Activated CD4-positive, alpha-beta T cell treated with anti-CD3 and anti-CD28 coated beads, Interleukin-2, amount 50 U/mL, for 4 hours (primary cell): ENCODE measurements around the gene LAMA4.
"Not testable (repeated sequence)": the region's sequence is repeated elsewhere in the genome, so short reads cannot be mapped to it uniquely, and the experiment has no call there.

ENCODE experiments used
- DNase-seq, 2 experiments: peaks; one replicate each; pipeline ENCODE4 v3.0.0-alpha.2; 2020

Gene LAMA4

DNA sequence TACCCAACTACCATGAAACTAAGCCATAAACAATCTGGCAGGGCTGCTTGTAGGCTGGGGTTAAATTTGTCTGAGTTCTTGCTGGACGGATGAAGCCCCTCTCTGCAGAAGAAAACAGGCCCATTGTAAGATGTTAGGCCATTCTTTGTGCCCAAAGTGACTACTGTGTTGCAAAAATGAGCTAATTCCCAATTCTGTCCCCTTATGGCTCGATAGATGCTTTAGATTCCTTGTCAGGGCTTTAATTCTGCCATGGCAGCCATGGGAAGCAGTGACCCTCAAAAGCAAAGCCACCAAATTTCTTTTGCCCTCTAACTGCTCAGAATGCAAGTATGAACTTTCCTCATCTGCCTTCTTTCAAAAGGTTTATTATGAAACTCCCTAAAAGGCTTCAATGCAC is 45.2 kb downstream of the LAMA4 start:
- no peak for DNase-seq

GRCh38 chr6:112207776-112208175 is 46.6 kb downstream of the LAMA4 start:
- no peak for DNase-seq

- no peak for DNase-seq
Observed at GRCh38 chr6:112207131-112207530, 47.2 kb downstream of the LAMA4 start.

DNA sequence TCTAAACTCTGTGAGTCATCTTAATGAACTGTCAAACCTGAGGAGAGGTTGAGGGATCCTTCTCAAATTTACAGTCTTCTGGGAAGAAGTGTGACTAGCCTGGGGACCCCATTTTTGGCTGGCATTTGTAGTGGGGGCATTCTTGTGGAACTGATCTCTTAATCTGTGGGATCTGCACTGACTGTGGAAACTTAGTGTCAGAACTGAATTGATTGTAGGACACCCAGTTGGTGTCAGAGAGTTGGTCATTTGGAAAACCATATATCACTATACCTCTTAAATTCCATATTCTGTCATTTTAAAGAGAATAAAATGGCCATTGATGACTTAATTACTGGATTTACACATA is 48.3 kb downstream of the LAMA4 start:
- no peak for DNase-seq

DNA sequence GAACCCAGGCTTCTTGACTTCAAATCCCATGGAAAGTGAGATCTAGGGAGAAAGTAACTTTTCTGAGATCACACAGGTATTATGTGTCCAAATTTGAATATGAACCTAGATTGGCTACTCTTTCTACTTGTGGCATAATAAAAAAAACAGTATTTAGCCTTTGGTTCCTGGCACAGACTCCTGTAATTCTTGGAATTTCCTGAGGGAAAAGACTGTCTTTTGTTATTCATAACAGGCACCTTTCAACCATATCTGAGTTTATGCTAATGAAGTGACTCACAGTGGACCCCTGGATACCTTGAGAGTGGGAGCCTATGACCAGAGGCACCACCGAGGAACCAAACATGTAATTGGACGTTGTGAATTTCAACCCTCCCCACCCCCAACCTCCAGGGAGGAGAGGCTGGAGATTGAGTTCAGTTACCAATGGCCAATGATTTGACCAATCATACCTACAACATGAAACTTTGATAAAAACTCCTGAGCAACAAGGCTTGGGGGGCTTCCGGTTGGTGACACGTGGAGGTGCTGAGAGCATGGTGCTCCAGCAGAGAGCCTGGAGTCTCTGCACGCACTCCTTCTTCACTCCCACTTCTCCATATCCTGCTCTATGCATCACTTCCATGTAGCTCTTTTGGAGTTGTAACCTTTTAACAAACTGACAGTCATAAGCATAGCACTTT is 48.8 kb downstream of the LAMA4 start:
- no peak for DNase-seq

- DNase-seq: no peak
Observed at GRCh38 chr6:112204350-112204706, 50.0 kb downstream of the LAMA4 start.

DNA sequence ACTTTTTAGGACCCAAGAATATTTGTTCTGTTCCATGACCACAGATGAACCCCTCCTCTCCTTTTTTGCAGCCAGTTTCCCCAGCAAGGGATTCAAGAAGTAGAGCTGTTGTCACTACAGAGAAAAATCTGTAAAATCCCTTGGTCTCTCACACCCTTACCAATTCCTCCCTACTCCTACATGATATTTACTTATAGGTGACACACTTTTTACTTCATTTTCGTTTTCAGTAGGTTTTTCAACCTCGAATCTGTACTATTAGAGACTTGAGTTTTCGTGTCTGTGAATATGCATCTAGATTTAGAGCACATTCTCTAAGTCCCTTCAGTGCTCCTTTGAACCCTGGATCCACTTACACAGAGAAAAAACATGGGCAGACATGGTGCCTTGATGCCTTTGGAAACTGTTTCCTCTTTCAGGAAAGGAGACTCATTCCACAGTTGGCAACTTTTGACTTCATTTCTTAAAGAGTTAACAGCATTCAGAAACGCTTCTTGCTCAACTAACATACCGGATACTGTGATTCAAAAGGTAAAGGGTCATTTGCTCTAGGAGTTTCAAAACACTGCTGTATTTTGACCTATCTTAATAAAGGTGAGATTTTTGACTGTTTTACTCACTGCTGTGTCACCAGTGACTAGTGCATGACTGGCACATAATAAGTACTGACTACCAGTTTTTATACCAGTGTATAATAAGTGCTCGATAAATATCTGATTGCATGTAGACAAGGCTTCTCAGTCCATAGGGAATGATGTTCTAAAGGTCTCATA is 50.6 kb downstream of the LAMA4 start:
- DNase-seq: no peak

DNA sequence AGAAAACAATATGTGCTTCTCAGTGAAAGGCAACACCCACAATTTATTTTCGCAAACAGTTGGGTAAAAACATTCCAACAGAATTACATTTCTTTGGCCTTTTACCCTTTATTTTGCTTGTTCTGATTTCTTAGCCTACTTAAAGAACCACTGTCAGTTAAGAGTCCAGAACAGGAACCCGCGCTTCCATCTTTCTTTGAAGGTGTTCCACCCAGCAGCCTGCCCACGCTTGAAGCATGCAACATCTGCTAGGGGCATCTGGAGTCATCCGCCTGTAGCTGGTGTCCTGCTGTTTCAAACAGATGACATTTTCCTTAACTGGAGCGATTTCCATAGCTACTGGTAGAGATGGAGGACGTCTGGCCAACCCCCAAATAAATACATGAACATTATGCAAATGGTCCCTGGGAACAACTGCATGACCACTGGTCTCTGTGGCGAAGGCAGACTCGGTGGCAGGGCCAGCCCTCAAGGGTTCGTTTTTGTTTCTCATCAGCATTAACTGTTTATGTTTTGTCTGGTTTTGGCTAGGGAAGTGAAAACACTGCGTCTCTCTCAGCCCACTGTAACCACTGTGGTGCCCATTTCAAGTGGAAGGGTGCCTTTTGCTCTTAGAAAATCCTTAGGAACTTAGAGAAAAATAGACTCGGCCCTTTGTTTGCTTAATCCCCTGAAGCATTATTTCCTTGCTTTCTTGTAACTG is 51.6 kb downstream of the LAMA4 start:
- no peak for DNase-seq

DNA sequence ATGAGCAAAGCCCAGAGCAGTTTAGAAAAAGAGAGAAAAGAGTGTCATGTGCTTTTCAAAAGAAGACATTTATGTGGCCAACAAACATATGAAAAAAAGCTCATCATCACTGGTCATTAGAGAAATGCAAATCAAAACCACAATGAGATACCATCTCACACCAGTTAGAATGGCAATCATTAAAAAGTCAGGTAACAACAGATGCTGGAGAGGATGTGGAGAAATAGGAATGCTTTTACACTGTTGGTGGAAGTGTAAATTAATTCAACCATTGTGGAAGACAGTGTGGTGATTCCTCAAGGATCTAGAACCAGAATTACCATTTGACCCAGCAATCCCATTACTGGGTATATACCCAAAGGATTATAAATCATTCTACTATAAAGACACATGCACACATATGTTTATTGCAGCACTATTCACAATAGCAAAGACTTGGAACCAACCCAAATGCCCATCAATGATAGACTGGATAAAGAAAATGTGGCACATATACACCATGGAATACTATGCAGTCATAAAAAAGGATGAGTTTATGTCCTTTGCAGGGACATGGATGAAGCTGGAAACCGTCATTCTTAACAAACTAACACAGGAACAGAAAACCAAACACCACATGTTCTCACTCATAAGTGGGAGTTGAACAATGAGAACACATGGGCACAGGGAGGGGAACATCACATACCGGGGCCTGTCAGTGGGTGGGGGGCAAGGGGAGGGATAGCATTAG is 54.0 kb downstream of the LAMA4 start:
- DNase-seq: not testable (repeated sequence)

DNA sequence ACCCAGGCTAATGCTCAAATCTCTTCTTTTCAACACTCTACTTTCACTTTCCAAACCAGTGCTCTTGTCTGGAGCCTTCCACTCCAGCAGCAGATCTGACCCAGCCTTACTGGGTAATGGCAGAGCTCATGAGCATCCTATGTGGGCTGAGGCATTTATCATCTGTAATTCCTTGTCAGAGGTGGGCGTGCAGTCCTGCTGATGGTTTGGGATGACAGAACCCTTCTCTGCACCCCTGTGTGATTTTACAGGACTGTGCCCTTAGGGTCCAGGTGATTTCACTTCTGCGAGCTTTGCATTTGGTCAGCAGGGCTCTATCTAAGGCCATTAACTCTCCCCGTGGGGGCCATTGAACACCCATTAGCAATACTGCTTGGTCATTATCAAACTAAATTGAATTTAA is 55.4 kb downstream of the LAMA4 start:
- no peak for DNase-seq

GRCh38 chr6:112198582-112198981 is 55.8 kb downstream of the LAMA4 start:
- DNase-seq: no peak

- DNase-seq: no peak
Observed at GRCh38 chr6:112197636-112198035, 56.7 kb downstream of the LAMA4 start.

GRCh38 chr6:112196306-112196705 is 58.1 kb downstream of the LAMA4 start:
- no peak for DNase-seq

GRCh38 chr6:112195166-112195565 is 59.2 kb downstream of the LAMA4 start:
- no peak for DNase-seq

DNA sequence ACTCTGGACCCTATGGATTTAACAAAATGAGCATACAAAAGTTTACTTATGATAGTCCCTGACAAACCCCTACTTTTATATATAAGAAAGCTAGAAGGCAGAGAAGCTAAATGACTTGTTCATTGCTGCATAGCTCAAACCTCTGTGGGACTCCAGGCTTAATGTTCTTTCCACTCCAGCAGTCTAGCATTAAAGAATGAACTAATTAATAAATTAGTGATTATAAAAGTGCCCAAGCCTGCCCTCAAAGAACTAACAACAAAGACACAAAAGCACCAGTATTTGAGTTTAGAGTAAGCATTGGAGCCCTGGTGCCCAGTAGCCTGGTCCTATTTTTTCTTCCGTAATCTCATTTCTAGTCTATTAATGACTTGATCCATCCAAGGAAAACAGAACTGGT is 59.9 kb downstream of the LAMA4 start:
- DNase-seq: no peak

DNA sequence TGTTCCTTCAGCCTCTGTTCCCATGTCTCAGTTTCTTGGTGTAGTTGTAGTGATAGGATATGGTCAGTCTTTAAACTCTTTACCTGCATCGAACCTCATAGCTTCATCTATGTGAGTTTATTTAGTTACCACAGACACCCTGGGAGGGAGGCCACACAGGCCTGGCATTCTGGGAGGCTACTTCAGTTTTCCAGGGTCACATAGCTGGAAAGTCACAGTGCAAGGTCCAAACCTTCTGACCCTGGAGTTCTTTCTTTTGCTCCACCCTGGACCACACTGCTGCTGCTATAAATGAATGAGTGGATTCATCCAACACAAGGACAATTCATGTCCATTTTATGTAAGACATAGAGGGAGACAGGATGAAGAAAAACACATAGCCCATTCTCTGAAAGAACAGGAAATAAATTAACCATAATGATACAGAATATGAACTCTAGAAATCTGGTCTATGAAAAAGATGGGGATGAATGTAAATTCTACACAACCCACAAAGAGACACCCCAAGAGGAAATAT is 60.8 kb downstream of the LAMA4 start:
- no peak for DNase-seq

DNA sequence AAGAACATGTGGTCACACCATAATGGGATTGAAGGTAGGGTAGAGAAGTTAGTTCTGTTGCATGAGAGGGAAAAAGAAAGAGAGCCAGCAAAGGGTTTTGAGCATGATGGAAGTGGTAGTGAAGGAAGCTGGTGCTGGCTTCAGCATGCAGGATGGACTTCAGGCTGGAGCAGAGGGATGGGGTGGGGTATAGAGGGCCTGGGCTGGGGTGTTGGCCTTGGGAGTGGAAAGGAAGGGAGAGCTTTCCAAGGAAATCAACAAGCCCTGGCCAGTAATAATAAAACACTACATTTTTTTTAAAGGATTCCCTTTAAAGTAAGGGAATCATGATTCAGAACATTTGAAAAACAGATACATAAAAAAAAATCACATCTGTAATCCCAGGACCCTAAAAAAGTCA is 61.2 kb downstream of the LAMA4 start:
- DNase-seq: no peak

- DNase-seq: no peak
Observed at GRCh38 chr6:112191509-112192020, 62.8 kb downstream of the LAMA4 start.

GRCh38 chr6:112190164-112190563 is 64.2 kb downstream of the LAMA4 start:
- DNase-seq: no peak

- no peak for DNase-seq
Observed at GRCh38 chr6:112189494-112189893, 64.9 kb downstream of the LAMA4 start.

GRCh38 chr6:112188906-112189305 is 65.5 kb downstream of the LAMA4 start:
- no peak for DNase-seq

- DNase-seq: no peak
Observed at GRCh38 chr6:112187736-112188135, 66.6 kb downstream of the LAMA4 start.

GRCh38 chr6:112184951-112185350 is 69.4 kb downstream of the LAMA4 start:
- DNase-seq: no peak
